ENCODE measurements around the gene CBARP. TPM values are rescaled to one million over a fixed set of nuclear protein-coding genes. Genes with fewer than 3 reads are reported as not detected.

The CBARP gene
- total and polyA plus RNA-seq, 9 of the 15 experiments (the other 6 are each of a cell fraction or from before 2014, with no cell fraction given): 0.03 to 8.9 (median 1.2) TPM; not detected in 1

GRCh38 chr19:1275260-1275975 is 37.6 kb upstream of the CBARP start, which contains the start of gene FAM174C (continued):
- TF ChIP-seq ZNF639 (CRISPR knock-in tag; conservative IDR thresholded peaks at IDR 0.05 in 1 of 2, IDR thresholded peaks at IDR 0.05 in 1 of 2) (peak in 1 of 2 experiments; percentile 96; a peak in 2 of 4 replicates), ZNF3 (CRISPR knock-in tag; IDR thresholded peaks at IDR 0.05) (no peak), MEIS2 (IDR thresholded peaks at IDR 0.05; ENCODE audit: partially characterized antibody) (peak; percentile 18), FOXJ3 (CRISPR knock-in tag; IDR thresholded peaks at IDR 0.05) (no peak), WHSC1 (IDR thresholded peaks at IDR 0.05; ENCODE audit: low read length) (no peak), KDM4B (IDR thresholded peaks at IDR 0.05; ENCODE audit: borderline replicate concordance in 2 of 2, low read depth in 1 of 2) (no peak; a peak in 1 of 4 replicates), FOSL1 (tag; conservative IDR thresholded peaks at IDR 0.05) (peak; percentile 47; the same call in 1 of the 2 replicates), E2F4 (CRISPR knock-in tag; IDR thresholded peaks at IDR 0.05; ENCODE audit: low read depth) (no peak), ZNF175 (CRISPR knock-in tag; IDR thresholded peaks at IDR 0.05; ENCODE audit: low read depth) (peak; percentile 11; the same call in 1 of the 2 replicates), ETS2 (tag; IDR thresholded peaks at IDR 0.05; ENCODE audit: borderline replicate concordance, poor library complexity, severe bottlenecking) (peak; percentile 72), BMI1 (IDR thresholded peaks at IDR 0.05; ENCODE audit: low read length) (no peak), MEF2A (IDR thresholded peaks at IDR 0.05; ENCODE audit: control insufficient read depth, low read depth, low read length) (no peak), AFF4 (CRISPR knock-in tag; IDR thresholded peaks at IDR 0.05) (no peak; the same call in none of the 2 replicates), ZNF263 (CRISPR knock-in tag; IDR thresholded peaks at IDR 0.05; ENCODE audit: borderline replicate concordance) (peak; percentile 1; the same call in 1 of the 2 replicates), ZNF592 (IDR thresholded peaks at IDR 0.05) (peak; percentile 77)

Measured in K562 (cell line).